Measurements from ENCODE around the gene TOR1AIP1.

The TOR1AIP1 gene

DNA sequence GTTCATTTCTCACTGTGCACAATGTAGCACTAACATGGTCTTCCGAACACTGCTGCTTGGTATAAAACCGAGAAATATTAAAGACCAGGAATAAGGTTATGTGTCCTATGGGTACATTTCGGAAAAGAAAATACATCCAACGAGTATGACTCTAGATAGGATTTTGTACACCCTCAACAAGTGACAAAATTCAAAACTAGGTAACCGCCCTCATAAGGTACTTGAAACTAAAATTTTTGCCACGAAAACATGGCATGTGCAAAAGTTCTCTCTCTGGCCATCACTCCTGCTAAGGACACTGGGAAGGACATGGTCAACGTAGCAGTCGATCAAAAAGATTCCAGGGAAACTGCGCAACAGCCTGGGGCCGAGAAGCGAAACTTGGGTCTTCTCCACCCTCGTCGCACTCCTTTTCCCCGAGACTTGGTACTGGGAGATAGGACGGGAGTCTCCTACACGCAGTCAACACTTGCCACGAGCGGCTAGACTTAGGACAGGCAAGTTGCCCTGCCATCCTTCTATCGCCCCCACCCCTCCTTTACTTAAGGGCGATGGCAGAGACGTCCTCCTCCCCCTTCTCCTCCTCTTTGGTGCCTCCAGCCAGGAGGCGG, 338 bp upstream of the TOR1AIP1 start:
- DNase-seq: peak; percentile 94

GRCh38 chr1:179883040-179883744, 1.1 kb downstream of the TOR1AIP1 start:
- no peak for DNase-seq

GRCh38 chr1:179883745-179884138, 1.7 kb downstream of the TOR1AIP1 start:
- no peak for DNase-seq

- DNase-seq: no peak
Measured at GRCh38 chr1:179888071-179888470, 6.0 kb downstream of the TOR1AIP1 start.

- no peak for DNase-seq
Measured at GRCh38 chr1:179889589-179889988, 7.5 kb downstream of the TOR1AIP1 start.

DNA sequence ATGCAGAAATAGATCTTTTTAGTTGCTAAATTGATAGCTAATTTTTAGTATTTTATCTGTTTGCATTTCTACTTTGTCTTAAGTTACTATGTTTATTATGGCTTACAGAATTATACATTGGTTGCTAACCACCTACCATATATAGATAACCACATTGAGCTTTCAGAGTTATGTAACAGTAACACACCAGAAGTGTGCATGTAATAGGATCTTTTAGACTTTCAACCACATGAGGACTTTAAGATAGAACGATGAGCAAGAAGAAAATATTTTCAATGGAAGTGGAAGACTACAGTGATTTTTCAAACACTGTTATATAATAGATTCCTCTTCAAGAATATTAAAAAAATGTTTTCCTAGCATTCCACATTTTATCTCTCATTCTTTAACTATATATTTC, 28.8 kb downstream of the TOR1AIP1 start:
- DNase-seq: no peak

DNA sequence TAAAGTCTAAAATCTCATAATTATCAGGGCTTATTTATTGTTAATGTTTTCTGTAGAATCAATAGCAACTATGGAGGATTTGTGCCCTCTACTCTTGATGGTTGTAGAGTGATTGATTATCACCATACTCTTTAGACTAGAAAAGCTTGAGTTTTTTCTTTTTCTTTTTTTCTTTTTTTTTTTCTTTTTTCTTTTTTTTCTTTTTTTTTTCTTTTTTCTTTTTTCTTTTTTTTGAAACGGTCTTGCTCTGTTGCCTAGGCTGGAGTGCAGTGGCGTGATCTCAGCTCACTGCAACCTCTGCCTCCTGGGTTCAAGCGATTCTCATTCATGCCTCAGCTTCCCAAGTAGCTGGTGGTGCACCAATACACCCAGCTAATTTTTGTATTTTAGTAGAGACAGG, 29.7 kb downstream of the TOR1AIP1 start:
- DNase-seq: no peak

- no peak for DNase-seq
Measured at GRCh38 chr1:179917601-179918429, 35.7 kb downstream of the TOR1AIP1 start.

DNA sequence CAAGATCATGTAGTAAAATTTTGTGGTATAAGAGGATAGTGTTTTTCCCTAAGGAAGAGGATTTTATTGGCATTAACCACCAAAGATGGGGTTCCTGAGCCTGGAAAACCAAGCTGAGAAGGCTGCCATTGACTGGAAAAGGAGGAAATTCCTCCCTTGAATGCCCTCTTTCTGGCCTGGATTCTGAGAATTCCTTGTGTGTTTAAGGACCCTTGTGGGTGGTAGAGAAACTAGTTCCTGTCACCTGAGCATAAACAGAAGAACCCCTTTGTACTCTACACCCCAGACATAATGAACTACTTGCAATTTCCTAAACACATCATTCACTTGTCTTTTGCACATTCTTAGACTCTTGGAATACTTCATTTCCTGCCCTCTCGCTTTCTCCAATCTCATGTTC, 39.4 kb downstream of the TOR1AIP1 start:
- no peak for DNase-seq

DNA sequence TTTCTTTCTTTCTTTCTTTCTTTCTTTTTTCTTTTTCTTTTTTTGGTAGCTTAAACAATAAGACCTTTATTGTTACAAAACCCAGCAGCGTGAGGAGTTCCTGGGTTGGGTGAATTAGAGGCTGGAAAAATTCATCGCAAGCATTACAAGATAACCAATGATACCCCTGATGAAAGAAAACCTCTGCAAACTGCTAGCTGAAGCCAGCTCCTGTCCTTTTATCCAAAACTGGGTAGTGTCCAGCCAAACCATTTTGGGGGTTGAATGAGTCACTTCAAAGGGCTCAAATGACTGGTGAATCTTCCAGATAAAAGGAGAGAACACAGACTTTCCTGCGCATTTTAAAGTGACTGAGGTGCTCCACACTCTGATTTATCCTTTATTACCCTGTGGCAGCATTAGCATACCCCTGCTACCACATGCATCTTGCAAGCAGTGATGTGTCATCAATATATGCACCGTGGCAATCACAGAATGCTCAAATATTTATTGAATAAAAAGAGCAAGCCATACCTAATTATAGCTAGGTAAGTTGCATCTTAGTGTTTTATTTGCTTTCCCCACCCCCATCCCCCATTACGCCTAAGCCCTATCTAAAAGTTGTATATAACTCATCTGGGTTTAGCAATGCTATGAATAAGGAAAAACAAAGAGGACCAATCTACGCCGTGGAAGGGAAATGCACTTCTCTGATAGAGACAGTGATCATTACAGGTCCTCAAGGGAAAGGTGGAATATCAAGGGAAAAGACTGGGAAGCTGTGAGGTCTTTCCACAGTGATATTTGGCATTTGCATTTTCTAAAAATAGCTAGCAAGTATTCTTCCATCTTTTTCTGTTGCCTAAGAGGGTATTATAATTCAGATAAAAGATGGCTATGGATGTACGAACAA, 40.1 kb downstream of the TOR1AIP1 start:
- no peak for DNase-seq

- DNase-seq: no peak
Measured at GRCh38 chr1:179923029-179923428, 40.9 kb downstream of the TOR1AIP1 start.

GRCh38 chr1:179924268-179924667, 42.2 kb downstream of the TOR1AIP1 start:
- DNase-seq: no peak

- DNase-seq: no peak
Measured at GRCh38 chr1:179925302-179925701, 43.2 kb downstream of the TOR1AIP1 start.

GRCh38 chr1:179925922-179926849, 44.1 kb downstream of the TOR1AIP1 start:
- peak; percentile 63 for DNase-seq

- no peak for DNase-seq
Measured at GRCh38 chr1:179926850-179927205, 44.7 kb downstream of the TOR1AIP1 start.

DNA sequence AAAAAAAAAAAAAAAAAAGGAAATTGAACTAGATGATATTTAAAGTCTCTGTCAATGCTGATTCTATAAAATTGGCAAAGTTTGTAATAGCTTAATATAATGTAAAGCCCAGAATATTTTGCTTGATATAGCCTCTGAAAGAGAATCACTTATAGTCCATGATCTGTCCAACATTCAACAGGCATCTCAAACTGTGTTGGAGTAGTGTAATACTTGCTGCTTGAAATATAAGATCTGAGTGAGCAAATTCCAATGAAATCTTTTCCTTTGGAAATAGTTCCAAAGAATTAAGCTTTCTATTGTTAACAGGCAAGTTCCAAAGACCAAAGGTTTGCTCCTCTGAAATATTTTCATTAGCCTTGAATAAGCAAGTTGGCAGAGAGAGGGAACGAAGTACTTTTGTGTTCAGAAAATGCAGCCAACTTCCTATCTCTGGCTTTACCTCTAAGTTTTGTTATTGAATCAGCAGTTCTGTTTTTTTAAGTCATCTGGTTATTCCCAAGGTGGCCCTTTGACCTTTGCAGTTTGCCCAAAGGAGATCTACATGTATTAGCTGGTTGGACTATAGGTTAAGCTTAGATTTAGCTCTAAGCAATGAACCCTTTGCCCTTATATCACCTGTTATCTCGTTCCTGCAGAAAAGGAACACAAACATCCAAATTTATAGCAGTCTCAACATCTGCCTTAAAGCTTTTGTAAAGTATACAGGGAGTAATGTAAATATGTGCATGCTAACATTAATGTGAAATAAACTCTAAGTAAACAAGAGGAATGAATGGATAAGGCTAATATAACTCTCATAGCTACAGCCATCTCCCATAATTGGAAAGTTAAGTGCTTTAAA, 48.1 kb downstream of the TOR1AIP1 start:
- DNase-seq: no peak

DNA sequence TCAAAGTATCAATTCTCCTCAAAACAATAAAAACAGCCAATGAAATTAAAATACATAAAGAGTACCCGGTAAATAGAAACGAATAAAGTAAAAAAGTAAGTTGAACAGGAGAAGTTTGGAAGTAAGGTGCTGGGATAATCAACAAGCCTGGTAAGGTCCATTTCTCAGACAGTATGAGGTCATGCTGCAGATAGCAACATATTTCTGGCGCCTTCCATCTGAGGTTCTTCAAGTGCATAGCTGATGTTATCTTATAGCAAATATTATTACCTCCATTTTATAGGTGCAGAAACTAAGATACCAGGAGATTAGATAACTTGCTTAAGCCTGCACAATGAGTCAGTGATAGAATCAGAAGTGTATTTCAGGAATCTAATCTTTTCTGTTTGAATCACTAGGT, 48.8 kb downstream of the TOR1AIP1 start:
- DNase-seq: no peak

DNA sequence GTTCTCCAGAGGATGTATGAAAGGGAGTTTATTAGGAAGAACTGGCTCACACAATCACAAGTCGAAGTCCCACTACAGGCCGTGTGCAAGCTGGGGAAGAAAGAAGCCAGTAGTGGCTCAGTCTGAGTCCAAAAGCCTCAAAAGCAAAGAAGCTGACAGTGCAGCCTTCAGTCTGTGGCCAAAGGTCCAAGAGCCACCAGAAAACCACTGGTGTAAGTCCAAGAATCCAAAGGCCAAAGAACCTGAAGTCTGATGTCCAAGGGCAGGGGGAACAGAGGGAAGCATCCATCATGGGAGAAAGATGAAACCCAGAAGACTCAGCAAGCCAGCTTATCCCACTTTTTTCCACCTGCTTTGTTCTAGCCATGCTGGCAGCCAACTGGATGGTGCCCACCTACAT, 51.1 kb downstream of the TOR1AIP1 start:
- no peak for DNase-seq

DNA sequence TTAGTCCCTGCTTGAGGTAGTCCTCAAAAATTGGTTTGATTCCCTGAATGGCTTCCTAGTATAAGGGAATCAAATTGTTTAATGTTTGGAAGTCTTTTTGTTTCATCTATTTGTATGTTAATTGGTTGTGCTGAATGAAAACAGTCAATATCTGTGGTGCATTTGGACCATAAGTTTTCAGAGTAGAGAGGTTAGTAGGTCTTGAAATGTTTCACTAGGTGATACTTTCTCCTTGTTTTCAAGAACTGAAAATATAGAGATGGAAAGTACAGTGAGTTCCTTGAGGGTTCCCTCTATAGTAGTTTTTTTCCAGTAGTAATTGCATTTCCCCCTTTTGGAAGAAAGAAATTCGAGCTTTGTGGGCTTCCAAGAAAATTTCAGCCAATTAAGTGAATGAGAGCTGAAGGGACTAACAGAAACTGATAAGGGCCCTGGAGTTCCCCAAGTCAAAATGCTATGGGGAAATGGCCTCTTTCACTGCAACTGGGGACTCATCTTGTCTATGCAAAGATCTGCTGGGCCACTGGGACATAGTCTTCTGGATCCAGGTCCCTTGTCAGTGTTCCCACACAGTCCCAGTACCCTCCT, 53.9 kb downstream of the TOR1AIP1 start:
- no peak for DNase-seq

- DNase-seq: no peak
Measured at GRCh38 chr1:179937668-179938254, 55.7 kb downstream of the TOR1AIP1 start.

All from fibroblast of skin of scalp (primary cell).